ENCODE measurements around the gene RPL15. TPM values are rescaled to one million over a fixed set of nuclear protein-coding genes. Genes with fewer than 3 reads are reported as not detected.
"Not testable (repeated sequence)": the region's sequence is repeated elsewhere in the genome, so short reads cannot be mapped to it uniquely, and the experiment has no call there.

Gene RPL15
- total RNA-seq, 1 donor from 2014 or later = 3,418 TPM

- DNase-seq = no peak
Observed at GRCh38 chr3:23889950-23890349, 27.0 kb upstream of the RPL15 start.

- DNase-seq = no peak
Observed at GRCh38 chr3:23894254-23895061, 22.5 kb upstream of the RPL15 start.

GRCh38 chr3:23895181-23895580 is 21.8 kb upstream of the RPL15 start:
- no peak for DNase-seq

GRCh38 chr3:23900744-23901143 is 16.2 kb upstream of the RPL15 start:
- DNase-seq = no peak

GRCh38 chr3:23904545-23904944 is 12.4 kb upstream of the RPL15 start:
- no peak for DNase-seq

GRCh38 chr3:23909341-23909740 is 7.6 kb upstream of the RPL15 start:
- DNase-seq = no peak

- no peak for DNase-seq
Observed at GRCh38 chr3:23911397-23911796, 5.5 kb upstream of the RPL15 start.

- not testable (repeated sequence) for DNase-seq
Observed at GRCh38 chr3:23912335-23912734, 4.6 kb upstream of the RPL15 start.

GRCh38 chr3:23913182-23913581 is 3.8 kb upstream of the RPL15 start:
- DNase-seq = no peak

- DNase-seq = no peak
Observed at GRCh38 chr3:23913873-23914743, 2.8 kb upstream of the RPL15 start.

- DNase-seq = peak; percentile 26
Observed at GRCh38 chr3:23915537-23916108, 1.3 kb upstream of the RPL15 start.

GRCh38 chr3:23916152-23916885 is 613 bp upstream of the RPL15 start:
- DNase-seq = no peak

GRCh38 chr3:23917679-23918303 is 859 bp downstream of the RPL15 start:
- peak; percentile 76 for DNase-seq

GRCh38 chr3:23918331-23918730 is 1.4 kb downstream of the RPL15 start:
- DNase-seq = not testable (repeated sequence)

GRCh38 chr3:23919628-23920027 is 2.7 kb downstream of the RPL15 start:
- no peak for DNase-seq

- no peak for DNase-seq
Observed at GRCh38 chr3:23920151-23920655, 3.3 kb downstream of the RPL15 start.

- no peak for DNase-seq
Observed at GRCh38 chr3:23921052-23921511, 4.2 kb downstream of the RPL15 start.

GRCh38 chr3:23923786-23924185 is 6.9 kb downstream of the RPL15 start:
- DNase-seq = peak; percentile 47

GRCh38 chr3:23926246-23926645 is 9.3 kb downstream of the RPL15 start:
- DNase-seq = no peak

GRCh38 chr3:23926736-23927135 is 9.8 kb downstream of the RPL15 start:
- no peak for DNase-seq

- no peak for DNase-seq
Observed at GRCh38 chr3:23928524-23928923, 11.6 kb downstream of the RPL15 start.

GRCh38 chr3:23931597-23931996 is 14.7 kb downstream of the RPL15 start:
- DNase-seq = no peak

All from dermis blood vessel endothelial cell (primary cell).